H1 (cell line): ENCODE measurements around the gene ZBTB46. TPM values are rescaled to one million over a fixed set of nuclear protein-coding genes. Genes with fewer than 3 reads are reported as not detected.

ENCODE experiments used
- ASH2L ChIP-seq: fragments of 200-600, 300-600 bp; sonication (generic); IDR thresholded peaks from one replicate; pipeline ENCODE4 v1.7.1; 2017; ENCODE audit warnings: low read length
- CEBPB ChIP-seq: IDR thresholded peaks from 2 replicates; pipeline ENCODE4 v1.6.1; 2012; ENCODE audit warnings: low read depth, low read length
- CHD1 ChIP-seq: IDR thresholded peaks from 2 replicates; pipeline ENCODE4 v1.6.1; 2012; ENCODE audit warnings: low read depth, low read length, improper control_type of control experiment
- CHD2 ChIP-seq: IDR thresholded peaks from 2 replicates; pipeline ENCODE4 v1.6.1; 2012; ENCODE audit warnings: low read length, improper control_type of control experiment
- EP300 ChIP-seq, 2 experiments: IDR thresholded peaks; 1 replicate in 1 of 2; 2 replicates in 1 of 2; pipeline ENCODE4 v1.6.1; 2011 to 2012; ENCODE audit warnings: low read depth in 2 of 2, low read length in 2 of 2, mild to moderate bottlenecking in 2 of 2, borderline replicate concordance in 1 of 2, inconsistent platforms in 1 of 2, moderate library complexity in 1 of 2
- POLR2A ChIP-seq, 2 experiments: IDR thresholded peaks; 1 replicate in 1 of 2; 2 replicates in 1 of 2; pipeline ENCODE4 v1.6.1; 2011; ENCODE audit warnings: low read depth in 2 of 2, low read length in 2 of 2, mild to moderate bottlenecking in 2 of 2; ENCODE audit errors: control extremely low read depth in 1 of 2
- POU5F1 ChIP-seq: IDR thresholded peaks from 2 replicates; pipeline ENCODE4 v1.6.1; 2011; ENCODE audit warnings: low read depth, mild to moderate bottlenecking, low read length, moderate library complexity
- SP2 ChIP-seq: IDR thresholded peaks from 2 replicates; pipeline ENCODE4 v1.6.1; 2012; ENCODE audit warnings: mild to moderate bottlenecking, low read length, inconsistent platforms
- TBP ChIP-seq: IDR thresholded peaks from 2 replicates; pipeline ENCODE4 v1.6.1; 2011; ENCODE audit warnings: low read depth, low read length, improper control_type of control experiment
- polyA plus RNA-seq, 7 experiments: library from polyadenylated mRNA; depleted of rRNA in 3 of 7; stranded (reverse) in 5 of 7; unstranded in 2 of 7; fragments of >200 nt in 5 of 7; fragments of 200-250 nt in 2 of 7; gene quantifications; 1 replicate in 5 of 7; 2 replicates in 1 of 7; 4 replicates in 1 of 7; pipeline versions ENCODE4 v1.2.1 to v1.2.3, GENCODE V29; 2011 to 2013; ENCODE audit warnings: missing spikeins in 2 of 7, mixed read lengths in 2 of 7
- total RNA-seq: library from RNA; stranded (reverse); fragmentation: NEBNext Ultra II Directional; extraction: Animal tissue kit (Norgen Biotek cat#: 25700); gene quantifications from 2 replicates; pipeline ENCODE4 v1.2.1, GENCODE V29; 2021
- TF ChIP-seq, protein P1 (sequence below): fragments of 300-600 bp; sonication (generic); IDR thresholded peaks from 2 replicates; pipeline ENCODE4 v1.7.1; 2012; ENCODE audit warnings: low read length, moderate library complexity, mild to moderate bottlenecking, inconsistent platforms; ENCODE audit not compliant: insufficient replicate concordance

The ZBTB46 gene
- total and polyA plus RNA-seq, 2 of the 8 experiments (the other 6 are each of a cell fraction or from before 2014, with no cell fraction given) = 6.4 to 22.4 TPM

DNA sequence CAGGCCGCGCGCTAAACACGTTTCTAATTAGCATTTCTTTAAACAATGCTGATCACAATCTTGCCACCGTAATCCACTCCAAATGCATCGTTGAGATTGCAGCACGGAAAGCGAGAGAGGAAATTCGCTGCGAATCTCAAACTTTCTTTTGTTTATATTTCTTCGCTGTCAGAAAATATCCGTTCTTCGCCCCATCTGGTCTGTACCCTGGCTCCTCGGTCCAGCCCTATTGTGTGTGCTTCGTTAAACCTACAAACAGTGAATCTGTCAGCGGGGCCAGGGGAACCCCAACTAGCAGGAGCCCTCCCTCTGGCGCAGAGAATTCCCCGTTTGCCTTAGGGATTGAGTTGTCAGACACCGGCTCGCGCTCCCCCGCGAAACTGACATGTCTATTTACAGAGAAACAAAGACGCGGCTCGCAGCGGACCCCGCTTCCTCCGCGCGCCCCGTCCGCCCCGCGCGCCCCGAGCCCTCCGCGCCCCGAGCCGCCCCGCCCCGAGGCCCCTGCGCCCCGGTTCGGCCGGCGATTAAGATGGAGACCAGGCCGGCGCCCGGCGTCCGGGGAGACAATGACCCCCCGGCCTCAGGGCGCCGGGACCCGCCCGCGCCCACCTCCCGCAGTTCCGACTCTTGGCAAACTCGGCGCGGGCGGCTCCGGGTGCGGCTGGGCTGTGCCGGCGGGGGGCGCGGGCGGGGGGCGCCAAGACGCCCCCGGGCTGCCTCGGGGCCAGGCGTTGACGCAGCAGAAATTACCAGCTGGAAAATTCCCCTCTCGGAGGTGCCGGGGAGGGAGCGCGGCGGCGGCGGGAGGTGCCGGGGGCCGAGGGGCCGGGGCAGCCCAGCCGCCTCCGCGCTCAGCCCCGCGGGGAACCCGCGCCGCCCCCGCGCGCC lies 874 bp downstream of the ZBTB46 start (continued):
- TF ChIP-seq, protein P1, sequence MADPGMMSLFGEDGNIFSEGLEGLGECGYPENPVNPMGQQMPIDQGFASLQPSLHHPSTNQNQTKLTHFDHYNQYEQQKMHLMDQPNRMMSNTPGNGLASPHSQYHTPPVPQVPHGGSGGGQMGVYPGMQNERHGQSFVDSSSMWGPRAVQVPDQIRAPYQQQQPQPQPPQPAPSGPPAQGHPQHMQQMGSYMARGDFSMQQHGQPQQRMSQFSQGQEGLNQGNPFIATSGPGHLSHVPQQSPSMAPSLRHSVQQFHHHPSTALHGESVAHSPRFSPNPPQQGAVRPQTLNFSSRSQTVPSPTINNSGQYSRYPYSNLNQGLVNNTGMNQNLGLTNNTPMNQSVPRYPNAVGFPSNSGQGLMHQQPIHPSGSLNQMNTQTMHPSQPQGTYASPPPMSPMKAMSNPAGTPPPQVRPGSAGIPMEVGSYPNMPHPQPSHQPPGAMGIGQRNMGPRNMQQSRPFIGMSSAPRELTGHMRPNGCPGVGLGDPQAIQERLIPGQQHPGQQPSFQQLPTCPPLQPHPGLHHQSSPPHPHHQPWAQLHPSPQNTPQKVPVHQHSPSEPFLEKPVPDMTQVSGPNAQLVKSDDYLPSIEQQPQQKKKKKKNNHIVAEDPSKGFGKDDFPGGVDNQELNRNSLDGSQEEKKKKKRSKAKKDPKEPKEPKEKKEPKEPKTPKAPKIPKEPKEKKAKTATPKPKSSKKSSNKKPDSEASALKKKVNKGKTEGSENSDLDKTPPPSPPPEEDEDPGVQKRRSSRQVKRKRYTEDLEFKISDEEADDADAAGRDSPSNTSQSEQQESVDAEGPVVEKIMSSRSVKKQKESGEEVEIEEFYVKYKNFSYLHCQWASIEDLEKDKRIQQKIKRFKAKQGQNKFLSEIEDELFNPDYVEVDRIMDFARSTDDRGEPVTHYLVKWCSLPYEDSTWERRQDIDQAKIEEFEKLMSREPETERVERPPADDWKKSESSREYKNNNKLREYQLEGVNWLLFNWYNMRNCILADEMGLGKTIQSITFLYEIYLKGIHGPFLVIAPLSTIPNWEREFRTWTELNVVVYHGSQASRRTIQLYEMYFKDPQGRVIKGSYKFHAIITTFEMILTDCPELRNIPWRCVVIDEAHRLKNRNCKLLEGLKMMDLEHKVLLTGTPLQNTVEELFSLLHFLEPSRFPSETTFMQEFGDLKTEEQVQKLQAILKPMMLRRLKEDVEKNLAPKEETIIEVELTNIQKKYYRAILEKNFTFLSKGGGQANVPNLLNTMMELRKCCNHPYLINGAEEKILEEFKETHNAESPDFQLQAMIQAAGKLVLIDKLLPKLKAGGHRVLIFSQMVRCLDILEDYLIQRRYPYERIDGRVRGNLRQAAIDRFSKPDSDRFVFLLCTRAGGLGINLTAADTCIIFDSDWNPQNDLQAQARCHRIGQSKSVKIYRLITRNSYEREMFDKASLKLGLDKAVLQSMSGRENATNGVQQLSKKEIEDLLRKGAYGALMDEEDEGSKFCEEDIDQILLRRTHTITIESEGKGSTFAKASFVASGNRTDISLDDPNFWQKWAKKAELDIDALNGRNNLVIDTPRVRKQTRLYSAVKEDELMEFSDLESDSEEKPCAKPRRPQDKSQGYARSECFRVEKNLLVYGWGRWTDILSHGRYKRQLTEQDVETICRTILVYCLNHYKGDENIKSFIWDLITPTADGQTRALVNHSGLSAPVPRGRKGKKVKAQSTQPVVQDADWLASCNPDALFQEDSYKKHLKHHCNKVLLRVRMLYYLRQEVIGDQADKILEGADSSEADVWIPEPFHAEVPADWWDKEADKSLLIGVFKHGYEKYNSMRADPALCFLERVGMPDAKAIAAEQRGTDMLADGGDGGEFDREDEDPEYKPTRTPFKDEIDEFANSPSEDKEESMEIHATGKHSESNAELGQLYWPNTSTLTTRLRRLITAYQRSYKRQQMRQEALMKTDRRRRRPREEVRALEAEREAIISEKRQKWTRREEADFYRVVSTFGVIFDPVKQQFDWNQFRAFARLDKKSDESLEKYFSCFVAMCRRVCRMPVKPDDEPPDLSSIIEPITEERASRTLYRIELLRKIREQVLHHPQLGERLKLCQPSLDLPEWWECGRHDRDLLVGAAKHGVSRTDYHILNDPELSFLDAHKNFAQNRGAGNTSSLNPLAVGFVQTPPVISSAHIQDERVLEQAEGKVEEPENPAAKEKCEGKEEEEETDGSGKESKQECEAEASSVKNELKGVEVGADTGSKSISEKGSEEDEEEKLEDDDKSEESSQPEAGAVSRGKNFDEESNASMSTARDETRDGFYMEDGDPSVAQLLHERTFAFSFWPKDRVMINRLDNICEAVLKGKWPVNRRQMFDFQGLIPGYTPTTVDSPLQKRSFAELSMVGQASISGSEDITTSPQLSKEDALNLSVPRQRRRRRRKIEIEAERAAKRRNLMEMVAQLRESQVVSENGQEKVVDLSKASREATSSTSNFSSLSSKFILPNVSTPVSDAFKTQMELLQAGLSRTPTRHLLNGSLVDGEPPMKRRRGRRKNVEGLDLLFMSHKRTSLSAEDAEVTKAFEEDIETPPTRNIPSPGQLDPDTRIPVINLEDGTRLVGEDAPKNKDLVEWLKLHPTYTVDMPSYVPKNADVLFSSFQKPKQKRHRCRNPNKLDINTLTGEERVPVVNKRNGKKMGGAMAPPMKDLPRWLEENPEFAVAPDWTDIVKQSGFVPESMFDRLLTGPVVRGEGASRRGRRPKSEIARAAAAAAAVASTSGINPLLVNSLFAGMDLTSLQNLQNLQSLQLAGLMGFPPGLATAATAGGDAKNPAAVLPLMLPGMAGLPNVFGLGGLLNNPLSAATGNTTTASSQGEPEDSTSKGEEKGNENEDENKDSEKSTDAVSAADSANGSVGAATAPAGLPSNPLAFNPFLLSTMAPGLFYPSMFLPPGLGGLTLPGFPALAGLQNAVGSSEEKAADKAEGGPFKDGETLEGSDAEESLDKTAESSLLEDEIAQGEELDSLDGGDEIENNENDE = no peak
- TF ChIP-seq POLR2A (IDR thresholded peaks at IDR 0.05; ENCODE audit: control extremely low read depth in 1 of 2, low read depth in 2 of 2, low read length in 2 of 2) (no peak), CHD1 (no peak), SP2 (no peak), CHD2 (no peak), EP300 (IDR thresholded peaks at IDR 0.05; ENCODE audit: borderline replicate concordance in 1 of 2, low read depth in 2 of 2, low read length in 2 of 2) (no peak), TBP (no peak), CEBPB (no peak), POU5F1 (no peak), ASH2L (peak; percentile 41)
